ENCODE results near the gene GCGR.

Gene GCGR

DNA sequence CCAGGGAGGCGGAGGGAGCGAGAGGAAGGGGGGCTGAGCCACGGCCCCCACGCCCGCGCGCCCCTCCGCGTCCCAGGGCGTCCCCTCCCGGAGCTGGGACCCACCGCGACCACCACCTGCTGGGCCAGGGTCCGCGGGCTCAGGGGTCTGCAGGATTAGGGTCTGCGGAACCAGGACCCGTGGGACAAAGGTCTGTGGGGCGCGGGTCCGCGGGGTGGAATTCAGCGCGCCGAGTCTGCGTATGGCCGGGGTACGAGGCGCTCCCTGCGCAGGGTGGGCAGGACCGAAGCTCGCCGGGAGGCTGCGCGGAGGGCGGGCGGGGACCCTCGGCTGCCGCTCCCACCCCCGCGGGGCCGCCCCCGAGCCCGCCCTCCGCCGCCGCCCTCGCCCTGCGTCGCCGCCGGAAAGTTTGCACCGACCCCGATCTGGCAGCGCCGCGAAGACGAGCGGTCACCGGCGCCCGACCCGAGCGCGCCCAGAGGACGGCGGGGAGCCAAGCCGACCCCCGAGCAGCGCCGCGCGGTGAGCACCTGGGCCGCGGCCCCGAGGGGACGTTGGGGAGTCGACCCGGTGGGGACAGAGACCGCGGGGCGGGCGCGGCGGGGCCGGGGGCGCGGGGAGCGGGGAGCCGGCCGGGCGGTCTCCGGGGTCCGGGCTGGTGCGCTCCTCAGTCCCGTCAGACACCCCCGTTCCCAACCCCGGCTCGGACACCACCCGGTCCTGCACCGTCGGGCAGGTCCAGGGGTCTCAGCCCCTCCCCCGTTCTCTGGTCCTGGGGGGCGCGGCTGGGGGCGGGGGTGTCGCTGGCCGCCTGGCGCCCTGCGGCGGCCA is at the start of gene GCGR:
Gene GCGR (plus strand): TSS at position 423 of the 831 bp plus-strand sequence. CDS start 4,869 bp downstream, outside the sequence.
- ChIA-PET POLR2A (no interaction called here), CTCF (no interaction called here)
- DNase-seq (ENCODE audit: extremely low spot score), result no peak
- no peak for TF ChIP-seq FOXK2 (IDR thresholded peaks at IDR 0.05)
- no peak for TF ChIP-seq ELF4 (IDR thresholded peaks at IDR 0.05)
- TF ChIP-seq CTBP1 (IDR thresholded peaks at IDR 0.05; ENCODE audit: borderline replicate concordance), result no peak
- TF ChIP-seq NFRKB (IDR thresholded peaks at IDR 0.05), result no peak
- TF ChIP-seq FOXM1 (IDR thresholded peaks at IDR 0.05; ENCODE audit: borderline replicate concordance), result no peak
- no peak for TF ChIP-seq L3MBTL2 (conservative IDR thresholded peaks at IDR 0.05)
- TF ChIP-seq TARDBP (IDR thresholded peaks at IDR 0.05), result no peak
- TF ChIP-seq LEF1 (IDR thresholded peaks at IDR 0.05; ENCODE audit: borderline replicate concordance), result no peak
- TF ChIP-seq SUZ12 (IDR thresholded peaks at IDR 0.05), result no peak
- TF ChIP-seq ARNT (IDR thresholded peaks at IDR 0.05), result no peak
- TF ChIP-seq BHLHE40 (IDR thresholded peaks at IDR 0.05; ENCODE audit: borderline replicate concordance), result no peak
- TF ChIP-seq SP1 (IDR thresholded peaks at IDR 0.05), result no peak
- TF ChIP-seq HDGF (IDR thresholded peaks at IDR 0.05; ENCODE audit: borderline replicate concordance), result no peak
- no peak for TF ChIP-seq FOXA1 (IDR thresholded peaks at IDR 0.05)

GRCh38 chr17:81792675-81793615 is 11.0 kb upstream of the GCGR start:
- POLR2A ChIA-PET, result no interaction called here
- DNase-seq (ENCODE audit: extremely low spot score), result no peak
- CTCF ChIA-PET, result no interaction called here
- TF ChIP-seq SP1 (IDR thresholded peaks at IDR 0.05) (no peak), HDGF (IDR thresholded peaks at IDR 0.05; ENCODE audit: borderline replicate concordance) (no peak), TARDBP (IDR thresholded peaks at IDR 0.05) (0 out of 2 replicates have a peak, but pooled peaks have one; percentile 14)

DNA sequence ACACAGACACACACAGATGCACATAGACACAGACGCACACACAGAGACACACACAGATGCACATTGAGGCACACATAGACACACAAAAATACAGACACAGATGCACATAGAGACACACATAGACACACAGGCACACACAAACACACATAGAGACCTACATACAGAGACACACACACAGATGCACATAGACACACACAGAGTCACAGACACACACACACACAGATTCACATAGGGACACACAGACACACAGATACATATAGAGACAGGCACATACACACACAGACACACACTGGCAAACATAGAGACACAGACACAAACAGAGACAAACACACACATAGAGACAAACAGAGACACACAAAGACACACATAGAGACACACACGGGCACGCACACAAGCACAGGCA is 9.9 kb upstream of the GCGR start:
- CTCF ChIA-PET, result no interaction called here
- POLR2A ChIA-PET, result no interaction called here
- no peak for DNase-seq (ENCODE audit: extremely low spot score)
- no peak for TF ChIP-seq ELF4 (IDR thresholded peaks at IDR 0.05)
- TF ChIP-seq ZNF384 (IDR thresholded peaks at IDR 0.05), result no peak
- no peak for TF ChIP-seq NFRKB (IDR thresholded peaks at IDR 0.05)
- no peak for TF ChIP-seq L3MBTL2 (conservative IDR thresholded peaks at IDR 0.05)
- TF ChIP-seq SUZ12 (IDR thresholded peaks at IDR 0.05), result no peak
- no peak for TF ChIP-seq CTBP1 (IDR thresholded peaks at IDR 0.05; ENCODE audit: borderline replicate concordance)
- TF ChIP-seq LEF1 (IDR thresholded peaks at IDR 0.05; ENCODE audit: borderline replicate concordance), result no peak
- no peak for TF ChIP-seq FOXA1 (IDR thresholded peaks at IDR 0.05)
- TF ChIP-seq SP1 (IDR thresholded peaks at IDR 0.05), result no peak
- TF ChIP-seq FOXK2 (IDR thresholded peaks at IDR 0.05), result no peak
- TF ChIP-seq, protein P1, sequence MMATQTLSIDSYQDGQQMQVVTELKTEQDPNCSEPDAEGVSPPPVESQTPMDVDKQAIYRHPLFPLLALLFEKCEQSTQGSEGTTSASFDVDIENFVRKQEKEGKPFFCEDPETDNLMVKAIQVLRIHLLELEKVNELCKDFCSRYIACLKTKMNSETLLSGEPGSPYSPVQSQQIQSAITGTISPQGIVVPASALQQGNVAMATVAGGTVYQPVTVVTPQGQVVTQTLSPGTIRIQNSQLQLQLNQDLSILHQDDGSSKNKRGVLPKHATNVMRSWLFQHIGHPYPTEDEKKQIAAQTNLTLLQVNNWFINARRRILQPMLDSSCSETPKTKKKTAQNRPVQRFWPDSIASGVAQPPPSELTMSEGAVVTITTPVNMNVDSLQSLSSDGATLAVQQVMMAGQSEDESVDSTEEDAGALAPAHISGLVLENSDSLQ (IDR thresholded peaks at IDR 0.05), result no peak
- no peak for TF ChIP-seq TARDBP (IDR thresholded peaks at IDR 0.05)
- TF ChIP-seq ARNT (IDR thresholded peaks at IDR 0.05), result no peak
- TF ChIP-seq FOXM1 (IDR thresholded peaks at IDR 0.05; ENCODE audit: borderline replicate concordance), result no peak
- TF ChIP-seq BHLHE40 (IDR thresholded peaks at IDR 0.05; ENCODE audit: borderline replicate concordance), result no peak
- no peak for TF ChIP-seq HDGF (IDR thresholded peaks at IDR 0.05; ENCODE audit: borderline replicate concordance)

- ChIA-PET POLR2A (interaction anchor here (0.8 to 0.9 kb wide), 2 partner anchors 59 to 143 kb away, joined by 3 to 4 read pairs; no protein-coding TSS in a partner anchor), CTCF (no interaction called here)
- no peak for DNase-seq (ENCODE audit: extremely low spot score)
- TF ChIP-seq, protein P1 (IDR thresholded peaks at IDR 0.05), result no peak
- TF ChIP-seq HDGF (IDR thresholded peaks at IDR 0.05; ENCODE audit: borderline replicate concordance) (no peak), SP1 (IDR thresholded peaks at IDR 0.05) (no peak), FOXA1 (IDR thresholded peaks at IDR 0.05) (no peak)
These were observed 9.4 kb upstream of the GCGR start for GRCh38 chr17:81794509-81794908.

GRCh38 chr17:81801327-81801726 is 2.6 kb upstream of the GCGR start:
- no peak for TF ChIP-seq ELF4 (IDR thresholded peaks at IDR 0.05)
- TF ChIP-seq SUZ12 (IDR thresholded peaks at IDR 0.05), result no peak
- TF ChIP-seq, protein P1 (IDR thresholded peaks at IDR 0.05), result no peak
- TF ChIP-seq LEF1 (IDR thresholded peaks at IDR 0.05; ENCODE audit: borderline replicate concordance), result no peak
- no peak for TF ChIP-seq ARNT (IDR thresholded peaks at IDR 0.05)
- no peak for TF ChIP-seq FOXK2 (IDR thresholded peaks at IDR 0.05)
- no peak for TF ChIP-seq FOXM1 (IDR thresholded peaks at IDR 0.05; ENCODE audit: borderline replicate concordance)
- no peak for TF ChIP-seq ZNF384 (IDR thresholded peaks at IDR 0.05)
- TF ChIP-seq TARDBP (IDR thresholded peaks at IDR 0.05), result no peak
- no peak for TF ChIP-seq L3MBTL2 (conservative IDR thresholded peaks at IDR 0.05)
- no peak for TF ChIP-seq NFRKB (IDR thresholded peaks at IDR 0.05)
- TF ChIP-seq FOXA1 (IDR thresholded peaks at IDR 0.05), result no peak
- no peak for TF ChIP-seq CTBP1 (IDR thresholded peaks at IDR 0.05; ENCODE audit: borderline replicate concordance)
- POLR2A ChIA-PET, result no interaction called here
- no peak for DNase-seq (ENCODE audit: extremely low spot score)
- CTCF ChIA-PET, result no interaction called here
